Heart left ventricle (tissue), 16 donors: Measurements from ENCODE around the gene ATXN2L. TPM values are rescaled to one million over a fixed set of nuclear protein-coding genes. Genes with fewer than 3 reads are reported as not detected.

Source experiments
- ATAC-seq, 4 donors: fragments of 200-7000 bp; cut with Tn5 transposase; one replicate each; pipeline ENCODE4 v1.9.1; 2020 to 2022; ENCODE audit warnings: moderate library complexity in 4 of 4, mild to moderate bottlenecking in 3 of 4, moderate number of reproducible peaks in 1 of 4
- DNase-seq, 5 donors: peaks; one replicate each; pipeline ENCODE4 v3.0.0-alpha.2; 2020
- H3K27ac ChIP-seq, 12 donors: fragments of 200-600 bp; sonication (generic) in 4 of 12; one replicate each; pipeline versions ENCODE4 v1.5.0 to v1.8.0; 2016 to 2022; ENCODE audit warnings: mild to moderate bottlenecking in 2 of 12
- H3K27me3 ChIP-seq, 9 donors: fragments of 200-600 bp; sonication (generic) in 2 of 9; one replicate each; pipeline versions ENCODE4 v1.5.1 to v1.8.0; 2016 to 2022; ENCODE audit warnings: mild to moderate bottlenecking in 3 of 9
- H3K36me3 ChIP-seq, 9 donors: fragments of 200-600 bp; sonication (generic) in 2 of 9; one replicate each; pipeline versions ENCODE4 v1.5.0 to v1.8.0; 2018 to 2022; ENCODE audit warnings: mild to moderate bottlenecking in 2 of 9
- H3K4me1 ChIP-seq, 12 donors: fragments of 200-600 bp; sonication (generic) in 4 of 12; one replicate each; pipeline versions ENCODE4 v1.5.0 to v1.8.0; 2016 to 2022; ENCODE audit warnings: mild to moderate bottlenecking in 3 of 12
- H3K4me3 ChIP-seq, 12 donors: fragments of 200-600 bp; sonication (generic) in 4 of 12; one replicate each; pipeline versions ENCODE4 v1.5.0 to v1.8.0; 2017 to 2022; ENCODE audit warnings: mild to moderate bottlenecking in 9 of 12, moderate library complexity in 4 of 12
- H3K9me3 ChIP-seq, 12 donors: fragments of 200-600 bp; sonication (generic) in 4 of 12; one replicate each; pipeline versions ENCODE4 v1.5.0 to v1.8.0; 2016 to 2022; ENCODE audit warnings: mild to moderate bottlenecking in 1 of 12
- CTCF ChIP-seq, 12 donors: fragments of 200-600 bp; sonication (generic) in 4 of 12; IDR thresholded peaks; one replicate each; pipeline versions ENCODE4 v1.5.0 to v1.8.0; 2018 to 2022; ENCODE audit warnings: antibody characterized with exemption in 12 of 12, mild to moderate bottlenecking in 5 of 12
- POLR2A ChIP-seq, 2 donors: fragments of 450-650 bp; IDR thresholded peaks; one replicate each; pipeline ENCODE4 v1.6.1; 2017; ENCODE audit warnings: antibody characterized with exemption in 2 of 2, mild to moderate bottlenecking in 2 of 2, moderate library complexity in 2 of 2
- WGBS, 4 donors: extraction: QIAGEN DNeasy Blood & Tissue Kit in 2 of 4; methylation state at CpG; one replicate each; pipeline versions ENCODE4 v1.1.5 to v1.1.7; 2013 to 2018; 5-methylcytosine and 5-hydroxymethylcytosine counted together
- intact Hi-C, 10 donors: fragments of 100-400 bp; cut with DNase I; formaldehyde crosslinking; loops; one replicate each; pipeline versions ENCODE4 v1.11.1 to v1.14.2; 2022
- polyA plus RNA-seq, 2 donors: library from polyadenylated mRNA; stranded (reverse); fragments of 200-250 nt; gene quantifications; one replicate each; pipeline ENCODE4 v1.2.3, GENCODE V29; 2013
- total RNA-seq, 9 donors: library from RNA; depleted of rRNA in 2 of 9; stranded (reverse); fragments of >200 nt in 2 of 9; fragmentation: NEBNext Ultra II Directional in 3 of 9; extraction: Animal tissue kit (Norgen Biotek cat#: 25700) in 3 of 9; gene quantifications; one replicate each; pipeline versions ENCODE4 v1.1.0 to v1.2.4, GENCODE V29; 2016 to 2023
- donor health status: ischemic (EF 13 %, LVEDD 7.1; RV severe dilation, severe dysfunction).
- donor health status: healthy with polysubstance abuse.
- donor health status: DM: no; HTN: yes; CAD: no.
- donor health status: DM: no; HTN: no; CAD: no.
- donor health status: ischemic (EF 25% LVEDD 6.9; RV normal size, moderate dysfunction).
- donor health status: ischemic (EF 25% LVEDD 5.7; RV mildly dilated, moderate dysfunction).
- donor health status: healthy.
- donor health status: DM: yes; HTN: yes; CAD: no.
- donor health status: ischemic (EF 35%, LVEDD 5.7; RV mildly dilated, moderate dysfunction).
- donor health status: nonischemic (EF 11% LVEDD 7.7; RV severe dilation, severe dysfunction).
- donor health status: DM: yes; HTN: yes; CAD: no.
- donor health status: PGD.
- donor health status: ischemic (EF 29% LVEDD 5.4; RV normal size, mild dysfunction).
- donor health status: nonischemic (EF 23%, LVEDD 6.1; RV moderate dilation, normal function).

Gene ATXN2L
- total and polyA plus RNA-seq, 11 donors: 33.7 to 73.9 (median 44.8) TPM

- Histone ChIP-seq H3K27ac (no peak overlapping the region), H3K27me3 (peaks cover 0 to 6% (median 0%) of the 10 kb centered on the region in 9 donors), H3K9me3 (no peaks in the 10 kb centered on the region), H3K4me1 (peaks cover 4 to 16% (median 11%) of the 10 kb centered on the region in 12 donors), H3K4me3 (no peak overlapping the region), H3K36me3 (peaks cover 0 to 38% (median 34%) of the 10 kb centered on the region in 9 donors)
- DNase-seq (no peak), ATAC-seq (no peak)
- no peak for TF ChIP-seq CTCF (IDR thresholded peaks at IDR 0.05)
- no peak for TF ChIP-seq POLR2A (IDR thresholded peaks at IDR 0.05)
- intact Hi-C loops: loop anchor here in 5 of 10 donors (5.0 kb wide), 4 partner anchors 46 to 71 kb away; partner anchors contain the start of gene ATXN2L (in 1 of the 5)
- 54 to 69% (median 64%) methylated on average over 2 to 17 of the region's 17 CpGs for WGBS, 4 donors
These were observed 53.3 kb downstream of the ATXN2L start for GRCh38 chr16:28876019-28876659.

DNA sequence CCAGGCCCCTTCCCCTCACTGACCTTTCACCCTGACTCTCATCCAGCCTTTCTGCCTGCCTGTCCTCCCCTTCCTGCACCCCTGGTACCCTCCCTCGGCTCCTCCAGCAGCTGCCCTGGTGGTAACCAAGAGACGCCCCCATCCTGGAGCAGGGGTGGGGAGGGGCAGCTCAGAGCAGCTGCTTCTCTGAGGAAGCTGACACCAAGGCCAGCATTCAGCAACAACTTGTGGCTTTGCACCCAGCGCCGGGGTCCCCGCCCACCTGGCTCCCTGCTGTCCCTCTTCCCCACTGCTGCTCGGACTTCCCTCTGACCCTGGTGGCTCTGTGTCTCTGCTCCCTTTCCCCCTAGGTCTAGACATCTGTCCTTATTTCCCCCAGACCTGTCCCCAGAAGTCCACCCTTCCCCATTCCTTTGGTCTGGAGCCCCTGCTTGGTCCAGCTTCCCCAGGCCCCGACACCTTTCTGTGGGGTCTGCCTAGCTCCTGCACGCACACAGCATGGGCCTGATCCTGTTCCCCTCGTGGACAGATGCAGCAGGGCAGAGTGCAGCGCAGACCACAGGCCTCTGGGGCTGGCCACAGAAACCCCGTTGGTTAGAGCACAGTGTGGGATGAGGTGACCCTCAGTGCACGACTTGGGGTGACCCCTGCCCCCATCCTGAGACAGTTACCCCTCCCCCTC is 54.3 kb downstream of the ATXN2L start:
- 55 to 67% (median 57%) methylated on average over 11 to 12 of the region's 12 CpGs for WGBS, 4 donors
- intact Hi-C loops: loop anchor here in 5 of 10 donors (5.0 kb wide), 4 partner anchors 45 to 70 kb away; partner anchors contain the start of gene ATXN2L (in 1 of the 5)
- peaks cover 0 to 6% (median 0%) of the 10 kb centered on the region in 9 donors for H3K27me3 ChIP-seq
- DNase-seq (no peak), ATAC-seq (no peak)
- H3K4me3 ChIP-seq: no peak overlapping the region
- TF ChIP-seq POLR2A (IDR thresholded peaks at IDR 0.05) (no peak), CTCF (IDR thresholded peaks at IDR 0.05) (no peak)
- peaks cover 0 to 29% (median 25%) of the 10 kb centered on the region in 9 donors for H3K36me3 ChIP-seq
- H3K27ac ChIP-seq: no peak overlapping the region
- H3K9me3 ChIP-seq: no peaks in the 10 kb centered on the region
- H3K4me1 ChIP-seq: peaks cover 4 to 16% (median 11%) of the 10 kb centered on the region in 12 donors

DNA sequence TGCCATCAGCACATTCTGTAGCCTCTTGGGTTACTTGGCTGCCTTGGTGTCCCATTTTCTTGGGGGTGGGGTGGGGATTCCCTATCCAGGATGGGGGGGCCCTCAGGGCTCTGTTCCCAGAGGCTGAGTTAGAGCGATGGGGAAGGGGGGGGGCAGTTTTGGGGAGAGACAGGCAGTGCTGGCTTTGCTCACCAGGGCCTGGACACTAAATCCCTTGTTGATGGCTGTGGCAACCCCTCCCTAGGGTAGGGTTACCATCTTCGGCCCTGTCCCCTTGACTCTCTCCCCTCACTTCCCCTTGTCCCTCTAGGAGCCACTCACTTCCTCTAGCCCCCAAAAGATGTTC is 54.8 kb downstream of the ATXN2L start:
- 30 to 70% (median 61%) methylated on average over 1 to 2 of the region's 2 CpGs for WGBS, 4 donors
- intact Hi-C loops: loop anchor here in 5 of 10 donors (5.0 kb wide), 4 partner anchors 45 to 70 kb away; partner anchors contain the start of gene ATXN2L (in 1 of the 5)
- no peak overlapping the region for H3K27ac ChIP-seq
- peaks cover 0 to 23% (median 20%) of the 10 kb centered on the region in 9 donors for H3K36me3 ChIP-seq
- TF ChIP-seq POLR2A (IDR thresholded peaks at IDR 0.05) (no peak), CTCF (IDR thresholded peaks at IDR 0.05) (no peak)
- no peak overlapping the region for H3K4me3 ChIP-seq
- no peak for ATAC-seq
- H3K4me1 ChIP-seq: peaks cover 4 to 16% (median 11%) of the 10 kb centered on the region in 12 donors
- peaks cover 0 to 6% (median 0%) of the 10 kb centered on the region in 9 donors for H3K27me3 ChIP-seq
- no peaks in the 10 kb centered on the region for H3K9me3 ChIP-seq
- DNase-seq: no peak
